ENCODE data around the gene THAP3.
A peak's percentile ranks its signal among the peaks of the same experiment; 100 is the strongest.
"Not testable (repeated sequence)": the region's sequence is repeated elsewhere in the genome, so short reads cannot be mapped to it uniquely, and the experiment has no call there.

THAP3 gene

DNA sequence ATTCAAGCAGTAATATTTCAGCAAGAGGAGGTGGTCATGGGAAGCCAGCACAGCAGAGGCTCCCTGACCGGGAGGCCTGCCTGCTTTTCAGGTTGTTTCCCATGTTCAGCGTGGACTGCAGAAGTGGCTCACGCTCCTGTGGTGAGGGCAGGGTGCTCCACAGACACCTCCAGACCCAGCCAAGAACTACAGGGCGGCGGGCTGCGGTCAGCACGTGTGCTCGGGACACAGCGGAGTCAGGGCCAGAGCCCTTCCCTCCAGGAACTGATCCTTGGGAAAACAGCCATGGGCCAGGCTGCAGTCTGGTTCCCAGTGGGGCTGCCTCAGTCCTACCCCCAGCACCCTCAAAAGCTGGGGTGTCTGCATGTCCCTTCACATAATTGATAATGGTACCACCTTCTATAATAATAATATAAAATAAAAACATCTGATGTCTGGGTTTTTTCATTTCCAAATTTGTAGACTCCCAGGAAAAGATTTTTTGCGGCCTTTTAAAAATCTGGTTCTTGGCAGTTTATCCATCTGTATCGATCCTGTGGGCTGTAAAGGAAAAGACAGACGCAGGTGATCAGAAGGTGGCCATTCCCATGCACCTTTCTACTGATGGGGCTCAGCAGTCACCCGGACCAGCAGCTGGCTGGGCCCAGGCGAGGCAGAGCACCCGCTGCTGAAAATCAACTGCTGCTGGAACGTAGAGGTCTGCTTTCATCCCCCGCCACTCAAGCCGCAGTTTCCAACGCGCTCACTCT lies 10.7 kb downstream of the THAP3 start:
- no peak for DNase-seq (ENCODE audit: low spot score)

DNA sequence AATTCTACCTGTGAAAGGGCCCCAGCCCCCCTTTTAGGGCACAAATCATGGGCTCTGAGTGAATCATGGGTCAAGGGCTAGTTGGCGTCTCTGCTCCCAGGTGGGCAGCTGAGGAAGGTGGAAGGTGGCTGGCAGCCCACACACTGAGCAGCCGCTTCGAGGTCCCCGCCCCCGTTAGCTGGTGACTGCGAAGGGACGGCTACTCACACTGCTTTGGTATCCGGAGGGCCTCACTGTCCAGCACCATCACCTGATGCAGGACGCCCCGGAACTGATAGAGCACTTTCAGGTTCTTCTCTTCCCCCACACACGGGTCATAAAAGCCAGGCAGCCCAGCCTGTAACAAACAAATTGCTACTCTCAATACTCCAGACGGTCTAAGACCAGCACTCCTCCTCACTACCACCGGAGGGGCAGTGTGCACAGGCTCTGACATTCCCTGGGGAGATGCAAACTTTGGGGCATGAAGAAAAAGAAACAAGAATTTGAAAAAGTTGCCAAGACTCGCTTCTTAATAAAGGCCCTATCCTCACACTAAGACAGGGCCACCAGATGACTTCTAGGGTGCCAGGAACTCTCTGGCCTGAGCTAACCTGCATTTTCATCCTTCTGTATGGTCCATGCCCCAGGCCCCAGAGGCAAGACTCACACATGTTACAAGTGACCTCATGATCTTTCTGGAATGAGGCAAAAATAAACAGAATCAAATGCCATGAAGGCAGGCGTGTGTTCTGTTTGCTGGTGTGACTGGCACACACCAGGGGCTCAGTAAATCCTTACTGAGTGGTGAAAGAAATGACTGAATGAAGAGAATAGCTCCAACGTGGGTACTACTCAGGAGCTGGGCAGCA lies 11.5 kb downstream of the THAP3 start:
- DNase-seq (ENCODE audit: low spot score), result no peak

DNA sequence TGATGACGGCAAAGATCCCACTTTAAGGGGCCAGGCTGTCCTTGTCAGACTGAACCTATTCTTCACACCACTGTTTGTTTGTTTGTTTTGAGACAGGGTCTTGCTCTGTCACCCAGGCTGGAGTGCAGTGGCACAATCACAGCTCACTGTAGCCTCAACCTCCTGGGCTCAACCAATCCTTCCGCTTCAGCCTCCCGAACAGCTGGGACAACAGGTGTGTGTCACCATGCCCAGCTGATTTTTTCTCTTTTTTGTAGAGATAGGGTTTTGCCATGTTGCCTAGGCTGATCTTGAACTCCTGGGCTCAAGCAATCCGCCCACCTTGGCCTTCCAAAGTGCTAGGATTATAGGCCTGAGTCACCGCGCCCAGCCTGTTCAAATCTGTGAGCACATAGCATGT lies 12.1 kb downstream of the THAP3 start:
- DNase-seq (ENCODE audit: low spot score), result not testable (repeated sequence)

DNA sequence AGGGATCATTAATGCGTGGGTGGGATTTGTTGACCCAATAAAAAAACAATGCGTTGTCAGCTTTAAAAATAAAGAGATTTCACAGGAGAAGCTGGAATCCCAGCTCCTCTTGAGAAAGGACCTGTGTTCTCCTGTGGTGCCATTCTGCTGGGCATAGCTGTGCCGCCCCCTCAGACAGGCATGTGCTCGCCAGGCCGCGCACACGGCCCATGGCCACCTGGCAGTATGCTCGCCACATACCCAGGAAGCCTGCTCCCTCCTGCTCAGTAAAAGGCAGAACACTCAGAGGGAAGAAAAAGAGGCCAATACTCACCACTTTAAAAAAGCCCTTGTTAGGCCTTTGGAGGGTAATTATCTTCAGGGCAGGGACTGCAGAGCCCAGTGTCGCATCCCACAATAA lies 13.1 kb downstream of the THAP3 start:
- no peak for DNase-seq (ENCODE audit: low spot score)

DNA sequence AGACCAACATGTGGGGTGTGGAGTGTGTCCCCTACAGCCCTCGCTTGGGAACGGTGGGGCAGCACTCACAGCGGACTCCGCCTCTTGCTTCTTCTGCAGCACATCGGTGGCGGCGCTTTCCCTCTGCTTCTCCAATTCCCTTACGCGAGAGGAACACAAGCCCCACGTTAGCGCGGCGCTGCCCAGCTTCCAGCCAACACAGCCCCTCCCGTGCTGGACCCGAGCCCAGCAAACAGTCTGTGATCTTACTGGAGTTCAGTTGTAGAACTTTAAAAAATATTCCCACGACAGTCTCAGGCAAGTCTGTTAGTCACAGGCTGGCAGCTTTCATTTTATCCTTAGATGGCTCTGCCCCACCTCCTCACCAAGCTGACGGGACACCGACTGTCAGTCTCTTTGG lies 13.6 kb downstream of the THAP3 start:
- DNase-seq (ENCODE audit: low spot score), result no peak

DNA sequence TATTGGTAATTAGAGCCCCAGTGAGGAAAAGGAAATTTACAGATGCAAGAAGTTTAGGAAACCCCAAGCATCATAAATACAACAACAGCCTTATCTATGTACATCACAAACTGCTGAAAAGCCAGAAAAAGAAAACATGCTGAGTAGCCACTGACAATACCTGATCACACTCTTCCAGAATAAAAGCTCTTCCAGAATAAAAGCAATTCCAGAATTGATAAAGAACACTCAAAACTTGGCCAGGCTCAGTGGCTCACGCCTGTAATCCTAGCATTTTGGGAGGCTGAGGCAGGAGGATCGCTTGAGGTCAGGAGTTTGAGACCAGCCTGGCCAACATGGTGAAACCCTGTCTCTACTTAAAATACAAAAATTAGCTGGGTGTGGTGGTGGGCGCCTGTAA lies 16.2 kb downstream of the THAP3 start:
- not testable (repeated sequence) for DNase-seq (ENCODE audit: low spot score)

DNA sequence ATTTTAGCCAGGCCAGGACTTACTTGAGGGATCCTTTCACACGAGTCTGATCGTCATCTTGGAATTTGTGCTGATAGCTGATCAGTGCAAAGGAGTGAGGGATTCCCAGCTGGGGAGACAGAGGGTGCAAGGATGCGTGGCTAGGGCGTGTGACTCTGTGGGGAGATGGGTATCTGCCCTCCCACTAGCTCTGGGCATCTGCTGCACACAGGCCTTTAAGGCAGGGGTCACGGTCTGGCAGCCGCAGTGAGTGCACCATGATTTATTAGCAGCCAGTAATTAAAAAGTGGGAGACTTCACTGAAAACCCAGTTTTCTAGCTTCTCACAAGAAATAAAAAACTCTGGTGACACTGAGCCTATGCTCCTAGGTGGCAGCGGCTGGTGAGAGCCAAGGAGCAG lies 20.4 kb downstream of the THAP3 start:
- DNase-seq (ENCODE audit: low spot score), result no peak

DNA sequence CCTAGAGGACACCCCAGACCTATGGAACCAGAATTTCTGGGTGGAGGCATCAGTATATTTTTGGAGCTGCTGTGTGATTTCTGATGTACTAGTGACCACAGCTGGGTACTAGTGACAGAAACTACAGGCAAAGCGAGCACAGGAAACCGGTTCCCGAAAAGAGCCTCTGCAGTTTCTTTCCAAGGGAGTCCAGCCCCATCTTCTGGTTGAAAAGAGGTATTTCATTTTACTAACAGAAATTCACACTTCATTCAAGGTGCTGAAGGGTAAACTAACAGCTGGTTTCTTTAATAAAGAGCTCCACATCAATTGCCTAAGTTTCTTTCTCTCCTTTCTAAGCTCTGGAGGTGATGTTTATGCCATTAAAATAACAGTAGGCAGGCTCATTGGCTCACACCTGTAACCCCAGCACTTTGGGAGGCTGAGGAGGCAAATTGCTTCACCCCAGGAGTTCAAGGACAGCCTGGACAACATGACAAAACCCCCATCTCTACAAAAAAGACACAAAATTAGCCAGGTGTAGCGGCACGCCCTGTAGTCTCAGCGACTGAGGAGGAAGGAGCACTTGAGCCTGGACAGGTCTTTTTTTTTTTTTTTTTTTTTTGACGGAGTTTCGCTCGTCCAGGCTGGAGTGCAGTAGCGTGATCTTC lies 22.0 kb downstream of the THAP3 start:
- DNase-seq (ENCODE audit: low spot score), result peak; percentile 56

DNA sequence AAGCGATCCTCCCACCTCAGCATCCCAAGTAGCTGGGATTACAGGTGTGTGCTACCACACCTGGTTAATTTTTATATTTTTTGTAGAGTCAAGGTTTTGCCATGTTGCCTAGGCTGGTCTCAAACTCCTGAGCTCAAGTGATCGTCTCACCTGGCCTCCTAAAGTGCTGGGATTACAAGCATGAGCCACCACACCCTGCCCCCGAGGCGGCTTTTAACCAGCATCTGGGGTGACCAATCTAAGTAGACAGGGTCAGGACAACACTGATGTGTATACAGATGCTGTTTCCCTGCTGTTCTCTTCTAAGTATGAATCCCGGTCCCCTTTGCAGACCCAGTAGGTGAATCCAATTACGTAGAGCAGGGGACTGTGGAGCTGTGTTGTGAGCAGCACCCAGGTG lies 23.9 kb downstream of the THAP3 start:
- DNase-seq (ENCODE audit: low spot score), result no peak

DNA sequence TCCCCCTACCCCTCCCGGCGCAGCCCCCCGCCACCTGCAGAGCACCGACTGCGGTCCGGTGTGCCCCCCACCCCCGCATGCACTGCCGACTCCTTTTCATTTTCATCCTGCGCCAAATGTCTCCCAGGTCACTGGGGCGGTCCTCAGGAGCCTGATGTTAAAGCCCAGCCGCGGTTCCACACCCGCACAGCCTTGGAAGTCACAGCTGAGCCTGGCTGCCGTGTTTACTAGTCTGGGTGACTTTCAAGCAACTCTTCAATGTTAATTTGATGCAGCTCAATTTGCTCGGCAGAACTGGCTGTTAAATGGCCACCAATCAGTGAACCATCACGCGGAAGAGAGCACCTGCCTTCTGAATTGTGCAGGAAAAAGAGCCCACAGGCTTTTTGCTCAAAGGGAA lies 27.2 kb downstream of the THAP3 start:
- no peak for DNase-seq (ENCODE audit: low spot score)

DNA sequence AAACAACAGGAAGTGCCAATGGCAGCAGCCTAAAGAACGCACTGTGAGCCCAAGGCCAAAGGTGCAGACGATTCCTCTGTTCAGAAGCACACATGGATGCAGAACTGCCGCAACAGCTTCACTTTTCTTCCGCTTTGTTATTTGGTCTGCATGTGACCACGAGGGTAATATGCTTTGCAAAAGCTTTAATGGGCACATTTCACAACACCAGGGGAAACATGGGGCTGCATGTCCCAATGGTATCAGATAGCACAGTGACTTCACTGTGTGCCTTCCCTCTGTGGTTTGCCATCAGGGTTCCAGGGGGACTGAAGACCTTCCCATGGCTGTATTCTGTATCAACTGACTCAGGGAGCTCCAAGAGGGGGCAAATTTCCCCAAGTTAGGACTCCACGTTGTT lies 28.3 kb downstream of the THAP3 start:
- no peak for DNase-seq (ENCODE audit: low spot score)

DNA sequence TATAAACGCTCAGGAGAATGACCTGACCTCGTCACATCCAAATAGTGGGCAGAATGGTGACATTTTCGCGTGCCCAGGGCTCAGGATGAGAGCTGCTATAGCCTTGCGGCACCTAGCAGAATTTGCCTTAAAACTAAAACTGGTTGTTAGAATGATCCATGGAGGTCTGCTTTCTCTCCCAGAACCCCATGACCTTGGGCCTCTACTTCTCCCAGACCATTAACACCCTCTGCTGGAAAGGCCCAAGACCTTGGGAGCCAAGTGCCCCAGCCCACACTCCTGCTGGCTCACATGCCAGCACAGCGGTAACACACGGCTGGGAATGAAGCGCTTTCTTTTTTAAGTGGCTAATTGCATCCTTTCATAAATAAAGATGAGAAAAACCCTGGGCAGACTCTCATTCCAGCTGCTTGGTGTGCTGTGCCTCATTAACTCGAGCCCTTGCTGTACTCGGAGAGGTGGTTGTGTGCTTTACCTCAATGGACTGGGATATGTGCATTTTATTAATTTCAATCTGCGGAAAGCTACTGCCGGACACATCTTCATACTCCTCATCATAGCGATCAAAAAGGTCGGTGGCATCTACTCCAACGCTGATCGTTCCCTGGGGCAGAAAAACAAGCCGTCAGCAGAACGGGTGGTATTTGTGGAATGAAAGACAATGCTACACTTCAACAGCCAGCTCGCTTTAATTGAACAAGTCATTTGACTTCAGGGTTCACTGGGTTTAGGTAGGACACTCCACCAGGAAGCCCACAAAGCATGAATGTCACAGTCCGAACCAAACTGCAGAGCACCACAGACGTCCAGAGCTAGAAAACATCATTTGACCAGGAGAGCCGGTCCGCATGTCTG lies 29.0 kb downstream of the THAP3 start:
- DNase-seq (ENCODE audit: low spot score), result no peak

DNA sequence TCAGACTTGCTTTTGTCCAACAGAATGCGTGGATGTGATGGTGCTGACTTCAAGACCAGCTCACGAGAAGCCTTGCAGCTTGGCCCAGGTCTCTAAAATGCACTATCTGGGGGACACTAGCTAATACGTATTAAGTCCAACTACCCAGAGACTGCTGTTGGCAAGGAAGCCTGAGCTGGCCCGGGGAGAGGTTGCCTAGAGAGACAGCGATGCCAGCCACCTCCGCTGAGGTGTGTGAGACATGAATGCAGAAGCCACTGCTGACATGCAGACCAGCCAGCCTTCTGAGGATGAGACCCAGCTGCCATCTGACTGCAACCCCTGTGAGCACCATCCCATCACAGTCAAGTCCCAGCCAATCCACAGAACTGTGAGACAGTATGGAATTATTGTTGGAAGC lies 32.5 kb downstream of the THAP3 start:
- DNase-seq (ENCODE audit: low spot score), result no peak

DNA sequence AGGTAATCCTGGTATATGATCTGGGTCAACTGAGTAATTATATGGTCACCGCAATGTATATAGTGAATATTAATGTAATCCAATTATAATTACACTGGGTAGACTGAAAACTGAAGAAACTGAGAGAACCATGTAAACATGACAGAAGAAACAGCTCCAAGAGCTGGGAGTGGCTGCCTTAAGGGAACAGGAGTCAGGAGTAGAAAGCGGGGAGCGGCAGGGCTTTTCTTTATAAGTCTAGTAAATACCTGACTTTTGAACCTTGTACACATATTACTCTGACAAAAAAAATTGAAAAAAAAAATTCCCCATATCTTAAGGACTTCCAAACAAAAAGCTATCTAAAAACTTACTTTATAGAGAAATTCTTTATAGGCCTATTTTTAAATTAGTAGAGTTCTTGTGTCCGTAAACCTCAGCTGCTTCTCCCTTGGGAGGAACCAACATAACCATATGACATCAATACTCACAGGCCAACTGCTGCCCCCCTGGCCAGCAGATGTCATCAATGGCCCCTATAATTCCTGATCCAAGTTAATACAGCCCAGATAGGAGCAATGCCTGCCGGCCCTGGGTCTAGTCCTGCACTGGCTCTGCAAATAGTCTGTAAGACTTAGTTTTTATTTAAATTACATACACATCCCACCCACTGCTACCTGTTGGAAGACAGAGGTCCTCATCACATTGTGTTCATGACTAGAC lies 33.8 kb downstream of the THAP3 start:
- DNase-seq (ENCODE audit: low spot score), result no peak

DNA sequence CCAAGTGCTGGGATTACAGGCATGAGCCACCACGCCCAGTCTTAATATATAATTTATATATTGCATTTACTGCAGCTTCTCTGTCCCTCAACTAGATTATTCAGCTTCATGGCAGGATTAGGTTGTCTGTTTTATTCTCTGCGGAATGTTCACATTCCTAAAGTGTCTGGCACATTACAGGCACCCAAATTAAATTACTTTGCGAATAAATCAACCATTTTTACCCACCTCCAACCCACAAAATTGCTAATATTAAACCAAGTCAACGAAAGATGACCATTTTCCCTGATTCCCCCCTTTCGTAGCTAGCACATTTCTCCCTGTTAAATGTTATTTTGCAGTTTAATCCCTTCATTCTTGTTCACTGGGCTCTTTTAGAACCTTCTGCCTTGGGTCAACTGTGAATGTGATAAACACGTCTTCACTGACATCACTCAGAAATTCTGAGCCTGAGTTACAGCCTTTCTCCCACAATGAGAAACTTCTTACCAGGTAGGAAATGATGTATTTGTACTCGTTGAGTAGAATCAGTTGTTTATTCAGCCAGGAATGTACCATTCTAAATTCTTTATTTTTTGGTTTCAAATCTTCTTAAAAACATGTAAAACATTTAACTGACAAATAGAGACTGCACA lies 35.9 kb downstream of the THAP3 start:
- no peak for DNase-seq (ENCODE audit: low spot score)

DNA sequence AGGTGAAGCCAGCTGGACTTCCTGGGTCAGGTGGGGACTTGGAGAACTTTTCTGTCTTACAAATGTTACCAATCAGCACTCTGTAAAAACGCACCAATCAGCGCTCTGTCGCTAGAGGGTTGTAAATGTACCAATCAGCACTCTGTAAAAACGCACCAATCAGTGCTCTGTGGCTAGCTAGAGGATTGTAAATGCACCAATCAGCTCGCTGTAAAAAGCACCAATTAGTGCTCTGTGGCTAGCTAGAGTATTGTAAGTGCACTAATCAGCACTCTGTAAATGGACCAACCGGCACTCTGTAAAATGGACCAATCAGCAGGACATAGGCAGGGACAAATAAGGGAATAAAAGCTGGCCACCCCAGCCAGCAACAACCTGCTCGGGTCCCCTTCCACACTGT lies 37.8 kb downstream of the THAP3 start:
- not testable (repeated sequence) for DNase-seq (ENCODE audit: low spot score)

DNA sequence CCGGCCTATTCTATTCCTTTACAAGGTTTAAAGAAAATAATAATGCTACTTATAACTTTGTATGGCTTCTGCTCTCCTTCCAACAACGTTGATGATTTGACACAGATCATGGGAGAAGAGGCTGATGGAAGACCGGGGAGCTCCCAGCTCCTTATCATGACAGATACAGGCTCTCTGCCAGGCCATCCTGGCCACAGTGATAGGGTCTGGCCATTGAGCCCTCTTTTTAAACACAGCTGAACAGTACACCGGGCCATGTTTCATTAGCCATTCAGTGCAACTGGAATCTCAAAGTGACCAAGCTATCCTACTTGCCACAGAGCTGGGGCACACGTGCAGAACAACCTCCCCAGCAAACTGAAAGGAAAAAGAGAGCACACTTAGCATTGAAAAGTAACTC lies 42.0 kb downstream of the THAP3 start:
- no peak for DNase-seq (ENCODE audit: low spot score)

DNA sequence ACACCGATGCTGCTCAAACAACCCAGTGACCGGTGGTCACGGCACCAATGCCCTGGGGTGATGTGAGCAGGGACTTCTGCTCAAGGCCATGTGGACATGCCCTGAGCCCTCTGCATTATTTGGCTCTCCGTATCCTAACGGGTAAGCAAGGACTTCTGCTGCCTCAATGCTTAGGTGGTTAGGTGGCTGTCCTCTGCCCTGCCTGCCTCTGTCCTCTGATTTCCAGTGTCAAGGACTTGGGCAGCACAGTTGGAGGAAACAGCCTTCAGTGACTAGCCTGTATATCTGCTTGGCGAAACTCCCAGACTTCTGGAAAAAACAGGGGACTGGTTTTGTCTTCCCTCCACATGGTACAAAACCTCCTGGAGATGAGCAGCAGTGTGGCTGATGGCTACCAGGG lies 42.5 kb downstream of the THAP3 start:
- DNase-seq (ENCODE audit: low spot score), result no peak

DNA sequence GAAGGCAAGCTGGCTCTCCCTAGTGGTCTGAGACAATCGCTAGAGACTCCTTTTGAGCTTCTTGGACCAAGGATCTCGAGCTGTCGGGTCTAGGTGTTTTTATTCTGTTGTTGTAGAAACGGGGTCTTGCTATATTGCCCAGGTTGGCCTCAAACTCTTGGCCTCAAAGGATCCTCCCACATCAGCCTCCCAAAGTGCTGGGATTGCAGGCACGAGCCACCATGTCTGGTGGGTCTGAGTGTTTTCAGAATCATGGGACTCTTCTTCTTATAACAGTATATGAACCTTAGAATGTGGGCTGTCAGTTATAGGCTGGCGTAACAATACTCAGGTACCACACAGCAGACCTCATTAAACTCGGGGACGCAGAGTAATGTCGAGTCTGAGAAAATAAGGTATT lies 43.8 kb downstream of the THAP3 start:
- DNase-seq (ENCODE audit: low spot score), result no peak

DNA sequence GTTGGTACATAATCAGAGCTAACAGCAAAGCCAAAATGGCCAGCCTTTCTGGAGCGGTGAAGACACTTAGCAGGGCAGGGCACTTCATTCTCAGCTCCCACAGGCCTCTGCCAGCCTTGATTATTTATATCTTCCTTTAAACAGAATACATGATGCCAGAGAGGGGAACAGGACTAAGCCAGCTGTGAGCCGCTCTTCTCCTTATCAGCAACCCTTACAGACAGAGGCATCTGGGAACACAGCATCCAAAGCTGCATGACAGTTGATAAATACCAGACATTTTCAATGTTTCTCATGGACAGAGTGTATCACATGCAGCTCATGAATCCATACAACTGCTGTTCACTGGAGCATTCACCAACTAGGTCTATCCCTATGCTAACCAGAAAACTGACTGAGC lies 47.9 kb downstream of the THAP3 start:
- no peak for DNase-seq (ENCODE audit: low spot score)

DNA sequence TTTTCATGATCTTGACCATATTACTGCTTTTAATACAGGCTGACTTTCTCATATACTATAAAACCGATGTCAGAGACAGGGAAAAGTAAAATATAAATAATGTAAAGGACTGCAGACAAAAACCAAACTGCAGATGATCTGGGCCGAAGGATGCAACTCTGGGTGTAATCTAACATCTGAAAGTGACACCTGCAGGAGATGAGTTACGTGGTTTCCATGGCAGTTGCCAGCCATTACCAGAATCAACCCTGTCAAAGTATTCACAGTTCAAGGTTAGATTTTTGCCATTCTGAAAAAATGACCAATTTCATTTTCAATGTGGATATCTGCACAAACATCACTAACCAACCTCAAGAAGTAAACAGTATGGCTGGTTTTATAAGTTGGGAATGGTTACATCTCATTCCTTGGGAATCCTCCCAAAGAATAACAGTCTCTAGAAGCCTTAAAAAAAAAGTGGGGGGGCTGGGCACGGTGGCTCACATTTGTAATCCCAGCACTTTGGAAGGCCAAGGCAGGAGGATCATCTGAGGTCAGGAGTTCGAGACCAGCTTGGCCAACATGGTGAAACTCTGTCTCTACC lies 49.2 kb downstream of the THAP3 start:
- DNase-seq (ENCODE audit: low spot score), result no peak

Data from CD4-positive, alpha-beta T cell treated with Interleukin-6 at 100 ng/mL for 8 hours (primary cell).